Gastroesophageal sphincter (tissue), 4 donors: ENCODE data around the gene ACTC1. TPM values are rescaled to one million over a fixed set of nuclear protein-coding genes. Genes with fewer than 3 reads are reported as not detected.

Experiments used
- ATAC-seq: fragments of 150-250 bp; one replicate; pipeline ENCODE4 v1.9.1; 2016; ENCODE audit warnings: mild to moderate bottlenecking, moderate library complexity
- H3K27ac ChIP-seq, 4 donors: fragments of 200-600 bp; sonication (generic) in 3 of 4; 1 replicate in 3 of 4; 2 replicates in 1 of 4; pipeline ENCODE4 v1.5.1; 2016 to 2019
- H3K27me3 ChIP-seq: fragments of 200-600 bp; sonication (generic); one replicate; pipeline ENCODE4 v1.5.1; 2019
- H3K36me3 ChIP-seq, 2 donors: fragments of 200-600 bp; sonication (generic); one replicate each; pipeline ENCODE4 v1.5.1; 2019; ENCODE audit warnings: control low read depth in 1 of 2
- H3K4me1 ChIP-seq, 3 donors: fragments of 200-600 bp; sonication (generic); 1 replicate in 2 of 3; 2 replicates in 1 of 3; pipeline ENCODE4 v1.5.1; 2016 to 2019; ENCODE audit warnings: control low read depth in 2 of 3
- H3K4me3 ChIP-seq, 2 donors: fragments of 200-600 bp; sonication (generic); one replicate each; pipeline ENCODE4 v1.5.1; 2019; ENCODE audit warnings: mild to moderate bottlenecking in 1 of 2, moderate library complexity in 1 of 2
- H3K9me3 ChIP-seq, 3 donors: fragments of 200-600 bp; sonication (generic); one replicate each; pipeline ENCODE4 v1.5.1; 2017 to 2019; ENCODE audit warnings: control low read depth in 2 of 3
- EP300 ChIP-seq: sonication (generic); formaldehyde crosslinking; IDR thresholded peaks from one replicate; pipeline ENCODE4 v1.6.1; 2017; ENCODE audit warnings: antibody characterized with exemption, mild to moderate bottlenecking
- POLR2A ChIP-seq, 2 donors: fragments of 450-650 bp; IDR thresholded peaks; one replicate each; pipeline ENCODE4 v1.6.1; 2017; ENCODE audit warnings: antibody characterized with exemption in 2 of 2, mild to moderate bottlenecking in 2 of 2, moderate library complexity in 1 of 2
- POLR2AphosphoS5 ChIP-seq: sonication (generic); formaldehyde crosslinking; IDR thresholded peaks from one replicate; pipeline ENCODE4 v1.6.1; 2017; ENCODE audit warnings: antibody characterized with exemption
- WGBS, 2 donors: methylation state at CpG; one replicate each; pipeline ENCODE4 v1.1.5; 2018; ENCODE audit warnings: low coverage in 1 of 2; 5-methylcytosine and 5-hydroxymethylcytosine counted together
- total RNA-seq, 4 donors: library from RNA; depleted of rRNA; stranded (reverse); fragments of >200 nt; gene quantifications; one replicate each; pipeline ENCODE4 v1.1.0, GENCODE V29; 2016
- TF ChIP-seq, protein P1 (sequence below), 4 experiments: fragments of 200-600 bp in 2 of 4; fragments of 450-650 bp in 2 of 4; sonication (generic) in 1 of 4; IDR thresholded peaks; one replicate each; pipeline ENCODE4 v1.5.1; 2017 to 2019; ENCODE audit warnings: antibody characterized with exemption in 4 of 4, mild to moderate bottlenecking in 2 of 4, moderate library complexity in 2 of 4

ACTC1 gene
- total RNA-seq, 4 donors from 2014 or later, result 6.6 to 24.2 (median 8.9) TPM

DNA sequence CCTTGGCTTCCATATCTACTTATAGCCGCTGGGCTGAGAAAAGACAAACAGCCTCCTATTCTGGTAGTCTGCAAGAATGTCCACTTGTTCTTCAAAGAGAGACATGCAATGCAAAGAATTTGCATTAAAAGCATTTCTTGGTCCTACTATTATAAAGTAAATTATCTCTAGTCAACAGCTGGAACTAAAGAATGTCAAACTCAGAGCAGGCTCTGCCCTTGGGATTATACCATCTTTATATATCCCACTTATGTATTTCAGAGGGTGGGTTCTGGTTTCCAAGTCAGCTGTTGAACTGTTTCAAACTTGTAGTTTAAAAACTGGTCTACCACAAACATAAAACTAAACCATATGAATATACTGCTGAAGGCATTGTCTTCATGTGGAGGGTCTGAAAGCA, 7.0 kb upstream of the ACTC1 start:
- WGBS, 2 donors, result 80 to 90% methylated on average over 1 of the region's 1 CpG
- Histone ChIP-seq H3K27me3 (no peaks in the 10 kb centered on the region), H3K4me3 (no peak overlapping the region), H3K9me3 (no peaks in the 10 kb centered on the region), H3K4me1 (peaks cover 0 to 10% (median 3%) of the 10 kb centered on the region in 3 donors), H3K36me3 (no peaks in the 10 kb centered on the region), H3K27ac (no peak overlapping the region)
- no peak for TF ChIP-seq POLR2AphosphoS5
- no peak for TF ChIP-seq POLR2A (IDR thresholded peaks at IDR 0.05)
- no peak for TF ChIP-seq EP300
- TF ChIP-seq, protein P1, sequence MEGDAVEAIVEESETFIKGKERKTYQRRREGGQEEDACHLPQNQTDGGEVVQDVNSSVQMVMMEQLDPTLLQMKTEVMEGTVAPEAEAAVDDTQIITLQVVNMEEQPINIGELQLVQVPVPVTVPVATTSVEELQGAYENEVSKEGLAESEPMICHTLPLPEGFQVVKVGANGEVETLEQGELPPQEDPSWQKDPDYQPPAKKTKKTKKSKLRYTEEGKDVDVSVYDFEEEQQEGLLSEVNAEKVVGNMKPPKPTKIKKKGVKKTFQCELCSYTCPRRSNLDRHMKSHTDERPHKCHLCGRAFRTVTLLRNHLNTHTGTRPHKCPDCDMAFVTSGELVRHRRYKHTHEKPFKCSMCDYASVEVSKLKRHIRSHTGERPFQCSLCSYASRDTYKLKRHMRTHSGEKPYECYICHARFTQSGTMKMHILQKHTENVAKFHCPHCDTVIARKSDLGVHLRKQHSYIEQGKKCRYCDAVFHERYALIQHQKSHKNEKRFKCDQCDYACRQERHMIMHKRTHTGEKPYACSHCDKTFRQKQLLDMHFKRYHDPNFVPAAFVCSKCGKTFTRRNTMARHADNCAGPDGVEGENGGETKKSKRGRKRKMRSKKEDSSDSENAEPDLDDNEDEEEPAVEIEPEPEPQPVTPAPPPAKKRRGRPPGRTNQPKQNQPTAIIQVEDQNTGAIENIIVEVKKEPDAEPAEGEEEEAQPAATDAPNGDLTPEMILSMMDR (IDR thresholded peaks at IDR 0.05), result no peak
- no peak for ATAC-seq

DNA sequence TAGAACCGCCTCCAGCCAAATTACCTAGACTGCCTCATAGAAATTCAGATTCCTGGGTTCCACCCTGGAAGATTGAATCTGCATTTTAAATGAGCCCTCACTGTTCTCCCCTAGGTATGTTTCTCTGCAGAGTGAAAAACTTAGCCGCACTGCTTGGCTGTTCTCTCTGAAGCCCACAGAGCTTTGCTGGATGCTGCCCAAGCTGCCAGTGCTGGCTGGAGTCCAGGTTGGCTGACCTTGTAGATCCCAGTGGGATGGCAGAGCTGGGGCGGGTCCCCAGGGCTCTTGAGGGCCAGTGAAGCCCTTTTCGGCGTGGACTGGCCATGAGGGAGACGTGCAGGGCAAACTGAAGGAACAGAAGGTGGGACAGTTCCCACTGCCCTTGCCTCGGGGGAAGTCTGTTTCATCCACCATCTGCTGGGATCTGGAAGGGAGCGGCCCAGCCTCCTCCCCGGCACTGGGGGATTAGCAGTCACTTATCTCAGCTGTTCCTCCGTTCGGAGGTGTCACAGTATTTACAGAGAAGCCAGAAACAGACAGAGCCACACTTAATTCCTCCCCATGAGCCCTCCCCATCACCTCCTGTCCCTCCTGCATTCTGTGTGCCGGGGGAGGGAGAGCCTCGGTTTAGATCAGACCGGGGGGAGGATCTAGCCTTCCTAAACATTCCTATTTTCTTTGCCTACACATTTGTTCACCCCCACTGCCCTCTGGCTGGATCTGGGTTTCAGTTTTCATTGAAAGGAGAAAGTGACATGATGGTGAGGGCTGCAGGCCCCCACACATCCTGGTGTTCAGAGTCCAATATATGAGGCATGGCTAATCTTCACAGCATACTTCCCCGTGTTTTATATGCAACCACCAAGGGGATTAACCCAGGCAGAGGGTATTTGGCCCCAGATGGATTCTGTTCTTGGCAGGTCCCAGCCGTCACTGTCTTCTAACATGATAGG, 4.1 kb upstream of the ACTC1 start:
- Histone ChIP-seq H3K4me1 (peaks cover 0 to 26% (median 9%) of the 10 kb centered on the region in 3 donors), H3K4me3 (no peak overlapping the region), H3K36me3 (no peaks in the 10 kb centered on the region), H3K27me3 (peaks cover 14% of the 10 kb centered on the region), H3K27ac (peak overlapping the region in 1 of 4 donors; percentile 6), H3K9me3 (no peaks in the 10 kb centered on the region)
- TF ChIP-seq POLR2AphosphoS5 (peak; percentile 24), EP300 (no peak)
- no peak for ATAC-seq
- 30 to 42% methylated on average over 8 to 11 of the region's 16 CpGs for WGBS, 2 donors

DNA sequence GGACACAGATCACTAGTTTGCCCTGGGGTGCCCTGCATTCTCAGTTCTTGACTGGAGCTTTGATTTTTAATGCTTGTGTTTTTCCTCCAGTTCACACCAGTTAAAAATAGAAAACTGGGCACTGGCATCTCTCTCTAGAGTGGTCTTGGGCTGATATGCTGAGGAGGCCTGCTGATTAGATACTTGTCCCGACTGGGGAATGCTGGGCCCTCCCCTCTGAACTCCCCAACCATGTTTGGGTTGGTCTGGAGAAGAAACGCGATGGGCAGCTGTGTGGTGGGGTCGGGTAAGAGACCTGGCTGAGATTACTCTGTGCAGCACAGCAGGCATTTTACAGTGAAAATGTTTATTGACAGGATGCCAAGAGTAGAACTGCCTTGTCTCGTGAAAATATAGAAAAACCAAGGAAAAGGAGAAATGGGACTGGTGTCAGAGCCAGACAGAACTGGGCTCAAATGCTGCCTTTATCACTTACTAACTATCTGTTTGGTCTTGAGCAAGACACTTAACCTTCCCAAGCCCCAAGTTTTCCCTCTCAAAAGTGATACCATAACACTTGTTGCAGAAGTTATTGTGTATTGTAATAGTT, 1.6 kb upstream of the ACTC1 start:
- H3K4me1 ChIP-seq, result peaks cover 0 to 27% (median 9%) of the 10 kb centered on the region in 3 donors
- peaks cover 24% of the 10 kb centered on the region for H3K27me3 ChIP-seq
- TF ChIP-seq, protein P1 (IDR thresholded peaks at IDR 0.05), result no peak
- TF ChIP-seq POLR2A (IDR thresholded peaks at IDR 0.05), result no peak
- TF ChIP-seq POLR2AphosphoS5, result no peak
- TF ChIP-seq EP300, result no peak
- 40 to 42% methylated on average over 2 to 5 of the region's 5 CpGs for WGBS, 2 donors
- no peak for ATAC-seq
- no peaks in the 10 kb centered on the region for H3K36me3 ChIP-seq
- no peak overlapping the region for H3K27ac ChIP-seq
- H3K9me3 ChIP-seq, result no peaks in the 10 kb centered on the region
- H3K4me3 ChIP-seq, result no peak overlapping the region

DNA sequence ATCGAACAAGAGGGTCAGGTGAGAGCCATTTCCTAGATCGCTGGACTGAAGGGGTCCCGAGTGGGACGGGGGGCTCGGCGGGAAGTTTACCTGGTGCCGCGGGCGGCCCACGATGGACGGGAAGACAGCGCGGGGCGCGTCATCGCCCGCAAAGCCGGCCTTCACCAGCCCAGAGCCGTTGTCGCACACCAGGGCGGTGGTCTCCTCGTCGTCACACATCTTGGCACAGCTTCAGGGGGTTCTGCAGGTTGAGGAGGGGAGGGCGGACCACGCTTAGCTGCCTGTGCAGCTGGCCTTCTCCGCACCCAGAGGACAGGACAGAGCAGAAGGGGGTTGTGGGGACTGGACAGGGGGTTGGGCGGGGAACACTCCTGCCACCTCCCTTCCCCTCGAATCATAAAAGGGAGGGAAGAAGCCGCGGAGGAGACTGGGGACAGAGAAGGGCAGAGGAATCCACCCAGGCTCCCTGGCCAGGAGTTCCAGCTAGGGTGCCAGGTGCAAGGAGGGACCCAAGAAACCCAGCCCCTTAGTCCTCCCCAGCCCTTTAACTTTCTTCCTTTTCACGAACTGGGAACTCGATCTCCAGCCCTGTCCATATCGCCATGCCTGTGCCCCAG, 651 bp downstream of the ACTC1 start:
- peak; percentile 5 for ATAC-seq
- 4 to 27% methylated on average over 4 to 22 of the region's 33 CpGs for WGBS, 2 donors
- Histone ChIP-seq H3K27me3 (peaks cover 24% of the 10 kb centered on the region), H3K4me1 (peaks cover 0 to 27% (median 9%) of the 10 kb centered on the region in 3 donors), H3K27ac (peak overlapping the region in 1 of 4 donors; percentile 24), H3K9me3 (no peaks in the 10 kb centered on the region), H3K36me3 (no peaks in the 10 kb centered on the region), H3K4me3 (peak overlapping the region in 1 of 2 donors; percentile 40)
- TF ChIP-seq EP300, result no peak
- no peak for TF ChIP-seq POLR2AphosphoS5
- TF ChIP-seq, protein P1 (IDR thresholded peaks at IDR 0.05), result no peak
- TF ChIP-seq POLR2A (IDR thresholded peaks at IDR 0.05), result no peak

DNA sequence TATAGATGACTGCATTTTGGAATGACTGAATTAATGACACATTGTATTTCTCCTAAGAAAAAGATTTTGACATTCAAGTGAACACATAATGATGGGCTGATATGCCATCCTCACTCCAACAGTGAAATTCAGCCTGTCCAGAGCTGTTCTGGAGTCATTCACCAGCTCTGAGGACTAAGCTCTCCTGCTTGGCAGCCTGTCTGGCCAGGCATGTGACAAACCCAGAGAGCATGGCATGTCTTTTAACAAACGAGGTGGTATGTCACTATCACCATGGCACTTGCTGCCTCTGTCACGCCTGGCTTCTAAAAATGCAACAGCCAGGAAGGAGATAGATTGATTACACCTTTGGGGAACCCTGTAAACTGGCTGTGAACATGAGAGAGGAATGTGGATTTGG, 1.4 kb downstream of the ACTC1 start:
- H3K27ac ChIP-seq, result no peak overlapping the region
- 50 to 60% methylated on average over 1 of the region's 2 CpGs for WGBS, 2 donors
- H3K4me3 ChIP-seq, result no peak overlapping the region
- H3K27me3 ChIP-seq, result peaks cover 24% of the 10 kb centered on the region
- no peak for TF ChIP-seq POLR2AphosphoS5
- ATAC-seq, result no peak
- no peaks in the 10 kb centered on the region for H3K36me3 ChIP-seq
- no peaks in the 10 kb centered on the region for H3K9me3 ChIP-seq
- peaks cover 0 to 19% (median 6%) of the 10 kb centered on the region in 3 donors for H3K4me1 ChIP-seq
